B cell (primary cell): ENCODE measurements around the gene PCIF1.

Experiments used
- CTCF ChIP-seq: fragments of 200-600 bp; IDR thresholded peaks from one replicate; pipeline ENCODE4 v1.8.0; 2022; ENCODE audit warnings: antibody characterized with exemption, mild to moderate bottlenecking
- EZH2 ChIP-seq: IDR thresholded peaks from 2 replicates; pipeline ENCODE4 v1.6.1; 2012; ENCODE audit warnings: borderline replicate concordance, low read depth, mild to moderate bottlenecking, moderate library complexity, low read length; ENCODE audit not compliant: insufficient read depth, poor library complexity, severe bottlenecking

- TF ChIP-seq CTCF, result no peak
- TF ChIP-seq EZH2, result no peak
Observed at GRCh38 chr20:45950330-45950646, 15.8 kb downstream of the PCIF1 start.
